AG04450 (cell line): ENCODE data around the gene MYO15A. TPM values are rescaled to one million over a fixed set of nuclear protein-coding genes. Genes with fewer than 3 reads are reported as not detected.

Source experiments
- CTCF ChIA-PET: fragments of 300-600, 350-600 bp; formaldehyde crosslinking; extraction: SDS; loops from one replicate; lab custom pipeline; 2022; ENCODE audit warnings: antibody characterized with exemption, inconsistent platforms; lab: Charles Lee
- POLR2A ChIA-PET: fragments of 350-600 bp; formaldehyde crosslinking; extraction: SDS; loops from one replicate; lab custom pipeline; 2021; ENCODE audit warnings: antibody characterized with exemption, inconsistent platforms; lab: Yijun Ruan, JAX
- DNase-seq: peaks from one replicate; pipeline ENCODE4 v3.0.0-alpha.2; 2011; ENCODE audit warnings: low read depth, low spot score
- H3K27ac ChIP-seq: one replicate; pipeline ENCODE4 v1.5.1; 2012; ENCODE audit warnings: low read depth, low read length, control low read depth
- H3K27me3 ChIP-seq: one replicate; pipeline ENCODE4 v1.6.0; 2012; ENCODE audit warnings: low read length; ENCODE audit not compliant: control insufficient read depth, insufficient read depth
- H3K4me3 ChIP-seq: 2 replicates; pipeline ENCODE4 v1.5.1; 2011; ENCODE audit warnings: mild to moderate bottlenecking, low read depth, low read length, control low read depth
- H3K9me3 ChIP-seq: 2 replicates; pipeline ENCODE4 v1.5.1; 2012; ENCODE audit warnings: low read length; ENCODE audit not compliant: control insufficient read depth, insufficient read depth
- polyA plus RNA-seq: library from polyadenylated mRNA; depleted of rRNA; stranded (reverse); fragments of >200 nt; gene quantifications from 2 replicates; pipeline ENCODE4 v1.2.3, GENCODE V29; 2011
- TF ChIP-seq, protein P1 (sequence below): IDR thresholded peaks from 2 replicates; pipeline ENCODE4 v1.5.1; 2011; ENCODE audit warnings: low read depth, low read length, control low read depth, inconsistent platforms

The MYO15A gene
- polyA plus RNA-seq, 1 experiment = 0.19 TPM

DNA sequence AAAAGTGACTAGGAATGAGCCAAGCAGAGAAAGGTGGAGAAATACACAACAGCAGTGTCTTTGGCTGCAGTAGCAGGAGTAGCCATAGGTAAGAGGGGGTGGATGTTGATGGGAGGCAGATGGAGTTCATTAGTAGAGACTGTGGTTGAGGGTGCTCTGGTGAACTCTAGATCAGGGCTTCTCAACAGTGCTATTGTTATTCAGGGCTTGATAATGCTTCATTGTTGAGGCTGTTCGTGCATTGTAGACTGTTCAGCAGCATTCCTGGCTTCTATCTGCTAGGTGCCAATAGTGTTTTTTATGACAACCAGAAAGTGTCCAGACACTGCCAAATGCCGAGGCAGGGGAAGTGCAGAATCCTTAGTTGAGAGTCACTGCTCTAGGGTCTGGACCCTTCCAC, 78.7 kb downstream of the MYO15A start:
- ChIA-PET POLR2A (no interaction called here), CTCF (no interaction called here)
- TF ChIP-seq, protein P1, sequence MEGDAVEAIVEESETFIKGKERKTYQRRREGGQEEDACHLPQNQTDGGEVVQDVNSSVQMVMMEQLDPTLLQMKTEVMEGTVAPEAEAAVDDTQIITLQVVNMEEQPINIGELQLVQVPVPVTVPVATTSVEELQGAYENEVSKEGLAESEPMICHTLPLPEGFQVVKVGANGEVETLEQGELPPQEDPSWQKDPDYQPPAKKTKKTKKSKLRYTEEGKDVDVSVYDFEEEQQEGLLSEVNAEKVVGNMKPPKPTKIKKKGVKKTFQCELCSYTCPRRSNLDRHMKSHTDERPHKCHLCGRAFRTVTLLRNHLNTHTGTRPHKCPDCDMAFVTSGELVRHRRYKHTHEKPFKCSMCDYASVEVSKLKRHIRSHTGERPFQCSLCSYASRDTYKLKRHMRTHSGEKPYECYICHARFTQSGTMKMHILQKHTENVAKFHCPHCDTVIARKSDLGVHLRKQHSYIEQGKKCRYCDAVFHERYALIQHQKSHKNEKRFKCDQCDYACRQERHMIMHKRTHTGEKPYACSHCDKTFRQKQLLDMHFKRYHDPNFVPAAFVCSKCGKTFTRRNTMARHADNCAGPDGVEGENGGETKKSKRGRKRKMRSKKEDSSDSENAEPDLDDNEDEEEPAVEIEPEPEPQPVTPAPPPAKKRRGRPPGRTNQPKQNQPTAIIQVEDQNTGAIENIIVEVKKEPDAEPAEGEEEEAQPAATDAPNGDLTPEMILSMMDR = no peak
- no peak for DNase-seq
- no peaks in the 10 kb centered on the region for H3K27me3 ChIP-seq
- peak overlapping the region; percentile 91 for H3K4me3 ChIP-seq
- H3K9me3 ChIP-seq = no peaks in the 10 kb centered on the region; the same call in 1 of the 2 replicates
- H3K27ac ChIP-seq = no peak overlapping the region

DNA sequence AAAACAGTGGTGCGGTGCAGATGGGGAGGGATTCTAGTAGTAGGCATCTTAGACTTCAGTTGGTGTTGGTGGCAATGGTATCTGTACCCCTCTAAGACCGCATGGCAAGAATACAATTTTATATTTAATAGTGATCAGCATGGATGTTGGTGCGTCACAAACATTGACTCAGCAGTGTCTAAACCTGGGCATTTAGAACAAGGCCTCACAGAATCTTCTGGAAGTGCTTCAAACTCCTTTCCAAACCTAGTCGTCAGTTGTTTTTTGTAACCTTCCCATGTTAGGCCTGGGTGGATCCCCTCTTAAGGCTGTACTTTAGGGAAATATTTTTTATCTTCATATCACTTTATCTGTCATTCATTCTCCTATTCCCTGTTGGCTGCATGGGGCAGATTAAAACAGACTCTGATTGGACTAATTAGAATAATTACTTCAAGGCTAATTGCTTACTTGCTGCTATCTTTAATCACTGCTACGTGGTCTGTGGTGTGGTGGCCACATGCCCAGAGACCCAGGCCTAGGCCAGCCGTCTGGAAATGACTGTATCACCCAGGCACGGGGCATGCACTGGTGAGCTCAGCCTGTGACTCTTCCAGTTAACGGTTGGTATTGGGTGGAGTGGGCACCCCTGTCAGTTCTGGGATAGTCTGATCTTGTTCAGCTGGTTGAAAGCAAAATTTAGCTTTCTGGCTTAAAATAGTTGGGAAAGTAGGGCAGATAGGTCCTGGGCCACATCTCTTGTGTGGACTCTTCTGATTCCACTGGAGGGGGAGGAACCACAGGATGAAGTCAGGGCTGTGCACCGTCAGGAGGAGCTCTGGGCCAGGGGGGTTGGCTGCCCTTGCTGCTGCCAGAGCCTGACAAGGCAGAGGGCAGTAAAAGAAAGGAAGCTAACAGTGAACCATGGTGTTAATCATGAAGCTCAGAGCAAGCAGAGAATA, 79.5 kb downstream of the MYO15A start:
- POLR2A ChIA-PET = no interaction called here
- Histone ChIP-seq H3K27ac (peak overlapping the region; percentile 57), H3K4me3 (peak overlapping the region; percentile 91), H3K9me3 (no peaks in the 10 kb centered on the region; the same call in 1 of the 2 replicates), H3K27me3 (no peaks in the 10 kb centered on the region)
- no peak for DNase-seq
- CTCF ChIA-PET = interaction anchor here (0.5 to 0.6 kb wide), 2 partner anchors 28 to 29 kb away, joined by 3 to 4 read pairs; no protein-coding TSS in a partner anchor
- TF ChIP-seq, protein P1 = no peak

DNA sequence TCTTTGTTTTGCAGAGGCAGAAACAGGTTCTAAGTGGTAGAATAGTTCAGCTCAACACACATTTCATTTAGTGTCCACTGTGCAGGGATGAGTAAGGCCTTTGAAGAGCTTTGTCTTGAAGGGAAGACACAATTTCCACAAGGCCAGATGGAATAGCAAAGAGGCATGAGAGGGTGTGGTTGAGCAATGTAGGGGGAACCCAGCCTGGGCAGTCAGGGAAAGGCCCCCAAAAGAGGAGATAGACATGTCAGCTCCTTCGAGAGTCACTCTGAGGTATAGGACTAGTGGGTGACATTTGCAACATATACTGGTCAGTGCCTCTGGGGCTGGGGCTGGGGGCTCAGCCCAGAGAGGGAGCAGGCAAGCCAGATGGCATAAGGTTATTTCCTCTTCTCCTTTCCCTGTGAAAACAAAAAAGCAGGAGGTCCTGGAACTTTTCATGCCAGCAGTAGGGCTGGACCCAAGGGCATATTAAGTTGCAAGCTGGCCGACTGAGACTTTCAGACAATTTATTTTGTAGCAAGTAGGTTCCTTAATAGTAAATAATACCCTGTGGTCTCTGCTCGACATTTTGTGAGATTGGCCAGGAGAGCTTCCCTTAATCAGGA, 82.2 kb downstream of the MYO15A start:
- TF ChIP-seq, protein P1 = no peak
- Histone ChIP-seq H3K9me3 (no peaks in the 10 kb centered on the region), H3K27me3 (no peaks in the 10 kb centered on the region), H3K4me3 (no peak overlapping the region), H3K27ac (no peak overlapping the region)
- CTCF ChIA-PET = no interaction called here
- POLR2A ChIA-PET = no interaction called here
- no peak for DNase-seq

DNA sequence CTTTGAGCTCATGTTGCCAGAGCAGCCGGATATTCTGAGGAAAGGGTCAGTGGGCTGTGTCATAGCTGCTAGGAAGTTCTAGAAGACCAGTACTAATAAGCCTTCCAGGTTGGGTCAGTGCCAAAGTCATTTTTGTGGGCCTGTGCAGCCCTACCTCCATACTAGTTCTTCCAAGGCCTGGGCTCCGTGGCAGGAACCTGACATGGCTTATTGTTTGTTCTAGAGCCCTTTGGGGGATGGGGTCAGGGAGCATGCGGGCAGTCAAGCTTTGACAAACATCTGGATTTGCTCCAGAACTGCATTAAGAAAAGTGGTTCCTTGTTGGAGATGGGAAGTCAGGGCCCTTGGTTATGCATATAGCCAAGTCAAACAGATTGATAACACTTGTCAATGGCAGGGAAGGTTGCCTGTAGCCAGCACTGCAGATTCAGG, 82.7 kb downstream of the MYO15A start:
- ChIA-PET POLR2A (no interaction called here), CTCF (no interaction called here)
- TF ChIP-seq, protein P1 = no peak
- Histone ChIP-seq H3K9me3 (no peaks in the 10 kb centered on the region), H3K27ac (no peak overlapping the region), H3K27me3 (no peaks in the 10 kb centered on the region), H3K4me3 (no peak overlapping the region)
- no peak for DNase-seq

DNA sequence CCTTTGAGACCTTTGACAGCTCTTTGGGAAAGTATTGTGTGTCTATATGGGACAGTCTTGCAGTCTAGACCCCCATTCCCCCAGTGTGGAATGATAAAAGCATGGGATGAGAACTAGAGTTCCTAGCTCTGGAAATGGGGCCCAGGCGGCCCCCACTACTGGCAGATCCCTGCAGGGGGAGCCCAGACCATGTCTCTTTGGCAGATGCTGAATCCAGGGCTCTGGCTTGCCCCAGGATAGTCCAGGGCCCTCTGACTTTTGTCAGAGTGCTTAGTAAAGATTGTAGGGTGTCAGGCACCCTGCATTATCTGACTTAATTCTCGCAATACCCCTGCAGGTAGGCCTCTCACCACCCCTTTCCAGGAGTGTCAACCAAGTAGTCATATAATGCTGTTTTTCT, 83.4 kb downstream of the MYO15A start:
- no peak overlapping the region for H3K27ac ChIP-seq
- no peak overlapping the region for H3K4me3 ChIP-seq
- no peak for DNase-seq
- no peaks in the 10 kb centered on the region for H3K9me3 ChIP-seq
- H3K27me3 ChIP-seq = no peaks in the 10 kb centered on the region
- ChIA-PET POLR2A (interaction anchor here (0.8 kb wide), 1 partner anchor 37 kb away, joined by 6 read pairs; no protein-coding TSS in a partner anchor), CTCF (no interaction called here)
- TF ChIP-seq, protein P1 = peak; percentile 37
